HepG2 (cell line): ENCODE results near the gene PSD. TPM values are rescaled to one million over a fixed set of nuclear protein-coding genes. Genes with fewer than 3 reads are reported as not detected.

ENCODE experiments used
- CBX2 ChIP-seq, 2 experiments: fragments of 200-600 bp in 1 of 2; sonication (generic); formaldehyde crosslinking in 1 of 2; IDR thresholded peaks; 2 replicates each; pipeline versions ENCODE4 v1.7.0 to v1.8.1; 2018 to 2022; ENCODE audit warnings: low read depth in 2 of 2, low read length in 1 of 2, mild to moderate bottlenecking in 1 of 2, missing genetic modification reagents in 1 of 2
- CHCHD3 ChIP-seq: sonication (generic); formaldehyde crosslinking; IDR thresholded peaks from 2 replicates; pipeline ENCODE4 v1.8.0; 2022; ENCODE audit warnings: mild to moderate bottlenecking, missing genetic modification reagents, moderate library complexity
- FIP1L1 ChIP-seq: fragments of 200-400 bp; formaldehyde crosslinking; IDR thresholded peaks from 2 replicates; pipeline ENCODE4 v1.6.1; 2018; ENCODE audit warnings: low read depth, mild to moderate bottlenecking, low read length, moderate library complexity, borderline replicate concordance; ENCODE audit not compliant: insufficient read depth
- HIC2 ChIP-seq: sonication (generic); formaldehyde crosslinking; IDR thresholded peaks from 2 replicates; pipeline ENCODE4 v1.9.0; 2022; ENCODE audit warnings: low read depth, missing genetic modification reagents
- HOXA5 ChIP-seq: sonication (generic); formaldehyde crosslinking; IDR thresholded peaks from 2 replicates; pipeline ENCODE4 v1.4.0; 2020; ENCODE audit warnings: missing genetic modification reagents
- MIER2 ChIP-seq: IDR thresholded peaks from 2 replicates; pipeline ENCODE4 v1.6.1; 2016; ENCODE audit warnings: missing biosample characterization, missing genetic modification reagents
- NR2C2 ChIP-seq: sonication (generic); formaldehyde crosslinking; IDR thresholded peaks from 2 replicates; pipeline ENCODE4 v1.4.0; 2020; ENCODE audit warnings: missing genetic modification reagents, mild to moderate bottlenecking, moderate library complexity, borderline replicate concordance
- PHF20 ChIP-seq: sonication (generic); formaldehyde crosslinking; IDR thresholded peaks from 2 replicates; pipeline ENCODE4 v1.5.0; 2020; ENCODE audit warnings: mild to moderate bottlenecking, missing genetic modification reagents
- TMF1 ChIP-seq: sonication (generic); formaldehyde crosslinking; IDR thresholded peaks from 2 replicates; pipeline ENCODE4 v1.8.1; 2022; ENCODE audit warnings: low read depth, missing genetic modification reagents
- ZFP37 ChIP-seq: sonication (generic); formaldehyde crosslinking; IDR thresholded peaks from 2 replicates; pipeline ENCODE4 v1.4.0; 2020; ENCODE audit warnings: missing genetic modification reagents, borderline replicate concordance
- ZFX ChIP-seq: sonication (generic); formaldehyde crosslinking; IDR thresholded peaks from 2 replicates; pipeline ENCODE4 v1.4.0; 2020; ENCODE audit warnings: mild to moderate bottlenecking, low read depth, missing genetic modification reagents, moderate library complexity
- ZMYM3 ChIP-seq: sonication (generic); formaldehyde crosslinking; IDR thresholded peaks from 2 replicates; pipeline ENCODE4 v1.5.1; 2020; ENCODE audit warnings: mild to moderate bottlenecking, missing genetic modification reagents
- ZNF484 ChIP-seq: sonication (generic); formaldehyde crosslinking; IDR thresholded peaks from 2 replicates; pipeline ENCODE4 v1.5.1; 2020; ENCODE audit warnings: mild to moderate bottlenecking, low read depth, missing genetic modification reagents, borderline replicate concordance
- ZNF687 ChIP-seq: sonication (generic); formaldehyde crosslinking; IDR thresholded peaks from 2 replicates; pipeline ENCODE4 v1.5.1; 2020; ENCODE audit warnings: mild to moderate bottlenecking, missing genetic modification reagents, moderate library complexity
- polyA plus RNA-seq, 8 experiments: library from polyadenylated mRNA; depleted of rRNA in 3 of 8; stranded (reverse) in 7 of 8; unstranded in 1 of 8; fragments of >200 nt; fragmentation: Illumina TruSeq in 4 of 8; extraction: Trizol in 4 of 8; gene quantifications; 2 replicates each; pipeline versions ENCODE4 v1.2.1 to v1.2.3, GENCODE V29; 2011 to 2016; ENCODE audit warnings: low read depth in 4 of 8, missing spikeins in 1 of 8, mixed read lengths in 1 of 8; ENCODE audit not compliant: insufficient read depth in 1 of 8
- total RNA-seq, 5 experiments: library from RNA; depleted of rRNA; stranded (reverse); fragments of >200 nt; fragmentation: Illumina TruSeq; extraction: Trizol; gene quantifications; 2 replicates each; pipeline ENCODE4 v1.2.3, GENCODE V29; 2016; ENCODE audit warnings: low read depth in 1 of 5
- TF ChIP-seq, protein P1 (sequence below): sonication (generic); formaldehyde crosslinking; IDR thresholded peaks from 2 replicates; pipeline ENCODE4 v1.4.0; 2020; ENCODE audit warnings: missing genetic modification reagents

PSD gene
- total and polyA plus RNA-seq, 2 of the 13 experiments (the other 11 are each of a cell fraction or from before 2014, with no cell fraction given), result 0.35 to 0.58 TPM

DNA sequence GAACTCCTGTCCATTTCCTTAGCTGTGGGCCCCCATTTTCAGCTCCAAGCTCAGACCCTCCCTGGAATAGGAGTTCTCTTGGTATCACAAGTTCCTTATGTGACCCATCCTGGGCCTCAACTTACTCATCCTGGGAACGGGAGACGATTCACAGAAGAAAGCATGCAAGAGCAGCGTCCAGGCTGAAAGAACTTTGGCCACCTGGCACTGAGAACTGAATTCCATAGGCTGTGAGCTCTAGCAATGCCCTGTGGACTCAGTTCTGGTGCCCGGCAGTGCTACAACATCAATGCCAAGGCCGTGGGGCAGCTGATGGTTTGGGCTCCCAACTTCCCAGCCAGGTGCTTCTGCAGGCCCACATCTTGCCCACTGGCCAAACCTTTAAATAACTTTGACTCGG lies 17.7 kb upstream of the PSD start (continued):
- TF ChIP-seq ZNF687 (peak; percentile 26; the same call in 1 of the 2 replicates), MIER2 (CRISPR knock-in tag) (no peak), ZFP37 (CRISPR knock-in tag) (no peak), FIP1L1 (no peak), PHF20 (CRISPR knock-in tag) (no peak), NR2C2 (CRISPR knock-in tag) (no peak), HIC2 (CRISPR knock-in tag) (peak; percentile 88), ZFX (CRISPR knock-in tag) (peak; percentile 18; the same call in 1 of the 2 replicates), HOXA5 (CRISPR knock-in tag) (no peak), ZMYM3 (peak; percentile 72), TMF1 (CRISPR knock-in tag) (no peak), CHCHD3 (CRISPR knock-in tag) (no peak), ZNF484 (CRISPR knock-in tag) (no peak), CBX2 (IDR thresholded peaks at IDR 0.05; ENCODE audit: low read depth, low read length) (no peak), CBX2 (CRISPR knock-in tag; IDR thresholded peaks at IDR 0.05; ENCODE audit: low read depth) (no peak)
- TF ChIP-seq, protein P1, sequence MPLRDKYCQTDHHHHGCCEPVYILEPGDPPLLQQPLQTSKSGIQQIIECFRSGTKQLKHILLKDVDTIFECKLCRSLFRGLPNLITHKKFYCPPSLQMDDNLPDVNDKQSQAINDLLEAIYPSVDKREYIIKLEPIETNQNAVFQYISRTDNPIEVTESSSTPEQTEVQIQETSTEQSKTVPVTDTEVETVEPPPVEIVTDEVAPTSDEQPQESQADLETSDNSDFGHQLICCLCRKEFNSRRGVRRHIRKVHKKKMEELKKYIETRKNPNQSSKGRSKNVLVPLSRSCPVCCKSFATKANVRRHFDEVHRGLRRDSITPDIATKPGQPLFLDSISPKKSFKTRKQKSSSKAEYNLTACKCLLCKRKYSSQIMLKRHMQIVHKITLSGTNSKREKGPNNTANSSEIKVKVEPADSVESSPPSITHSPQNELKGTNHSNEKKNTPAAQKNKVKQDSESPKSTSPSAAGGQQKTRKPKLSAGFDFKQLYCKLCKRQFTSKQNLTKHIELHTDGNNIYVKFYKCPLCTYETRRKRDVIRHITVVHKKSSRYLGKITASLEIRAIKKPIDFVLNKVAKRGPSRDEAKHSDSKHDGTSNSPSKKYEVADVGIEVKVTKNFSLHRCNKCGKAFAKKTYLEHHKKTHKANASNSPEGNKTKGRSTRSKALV (CRISPR knock-in tag), result no peak
- TF ChIP-seq, all 625 proteins: peak for 9
